Measurements from ENCODE around the gene DBN1. TPM values are rescaled to one million over a fixed set of nuclear protein-coding genes. Genes with fewer than 3 reads are reported as not detected.

The DBN1 gene
- total and polyA plus RNA-seq, 9 donors: 18.4 to 91.6 (median 55.7) TPM

DNA sequence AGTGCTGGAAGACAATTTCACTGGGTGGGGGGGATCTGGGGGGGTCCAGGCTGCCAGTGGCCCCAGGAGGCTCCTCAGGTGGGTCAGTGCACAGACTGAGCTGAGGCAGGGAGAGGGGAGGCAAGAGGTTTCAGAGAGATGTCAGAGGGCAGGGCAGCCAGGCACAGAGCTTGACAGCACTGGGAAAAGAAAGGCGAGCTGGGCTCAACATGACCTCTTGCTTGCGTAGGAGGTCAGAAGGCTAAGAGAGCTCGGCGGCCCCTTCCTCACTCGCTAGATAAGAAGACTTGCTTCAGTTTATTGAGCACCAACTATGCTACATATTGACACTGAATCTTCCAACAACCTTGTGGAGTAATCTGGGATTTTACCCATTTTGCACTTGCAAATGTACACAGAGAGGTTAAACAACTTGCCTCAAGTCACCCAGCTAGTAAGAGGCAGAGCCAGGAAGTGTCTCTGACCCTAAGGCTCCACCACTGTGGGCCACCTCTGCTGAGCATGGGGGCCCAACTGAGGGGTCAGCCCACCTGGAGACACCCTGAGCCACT lies 20.4 kb upstream of the DBN1 start:
- no peak for TF ChIP-seq POLR2A (IDR thresholded peaks at IDR 0.05)
- TF ChIP-seq, protein P1, sequence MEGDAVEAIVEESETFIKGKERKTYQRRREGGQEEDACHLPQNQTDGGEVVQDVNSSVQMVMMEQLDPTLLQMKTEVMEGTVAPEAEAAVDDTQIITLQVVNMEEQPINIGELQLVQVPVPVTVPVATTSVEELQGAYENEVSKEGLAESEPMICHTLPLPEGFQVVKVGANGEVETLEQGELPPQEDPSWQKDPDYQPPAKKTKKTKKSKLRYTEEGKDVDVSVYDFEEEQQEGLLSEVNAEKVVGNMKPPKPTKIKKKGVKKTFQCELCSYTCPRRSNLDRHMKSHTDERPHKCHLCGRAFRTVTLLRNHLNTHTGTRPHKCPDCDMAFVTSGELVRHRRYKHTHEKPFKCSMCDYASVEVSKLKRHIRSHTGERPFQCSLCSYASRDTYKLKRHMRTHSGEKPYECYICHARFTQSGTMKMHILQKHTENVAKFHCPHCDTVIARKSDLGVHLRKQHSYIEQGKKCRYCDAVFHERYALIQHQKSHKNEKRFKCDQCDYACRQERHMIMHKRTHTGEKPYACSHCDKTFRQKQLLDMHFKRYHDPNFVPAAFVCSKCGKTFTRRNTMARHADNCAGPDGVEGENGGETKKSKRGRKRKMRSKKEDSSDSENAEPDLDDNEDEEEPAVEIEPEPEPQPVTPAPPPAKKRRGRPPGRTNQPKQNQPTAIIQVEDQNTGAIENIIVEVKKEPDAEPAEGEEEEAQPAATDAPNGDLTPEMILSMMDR (IDR thresholded peaks at IDR 0.05): no peak
- no peak for TF ChIP-seq EP300 (IDR thresholded peaks at IDR 0.05)
- no peak for DNase-seq
- Histone ChIP-seq H3K27me3 (no peaks in the 10 kb centered on the region), H3K36me3 (no peaks in the 10 kb centered on the region), H3K4me1 (ENCODE audit: insufficient read depth) (peaks cover 13% of the 10 kb centered on the region), H3K4me3 (no peak overlapping the region), H3K9me3 (no peaks in the 10 kb centered on the region), H3K27ac (peak overlapping the region in 1 of 2 donors; percentile 25)
- WGBS, 3 donors: 59 to 71% (median 65%) methylated on average over 5 of the region's 5 CpGs
- intact Hi-C loops (cut with DNase I): loop anchor here in 1 of 4 donors (10.0 kb wide), 1 partner anchor 379 kb away; no protein-coding TSS in a partner anchor

DNA sequence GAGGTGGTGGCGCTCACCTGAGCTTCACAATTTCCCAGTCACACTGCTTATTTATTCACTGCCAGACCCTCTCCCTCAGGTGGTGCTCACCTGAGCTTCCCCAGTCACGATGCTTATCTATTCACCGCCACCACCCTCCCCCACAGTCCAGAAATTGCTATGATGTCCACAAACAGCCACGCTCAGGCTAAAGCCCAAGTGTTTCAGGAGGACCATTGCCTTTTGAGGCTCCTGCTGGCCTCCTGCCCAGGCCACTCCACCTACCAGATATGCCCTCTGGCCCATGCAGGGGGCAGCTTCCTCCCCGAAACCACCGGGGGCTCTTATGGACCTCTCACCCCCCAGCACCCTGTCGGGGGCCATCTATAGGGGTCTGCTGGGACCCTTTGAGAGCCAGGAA lies 19.4 kb upstream of the DBN1 start:
- no peak for DNase-seq
- TF ChIP-seq POLR2A (IDR thresholded peaks at IDR 0.05) (no peak), EP300 (IDR thresholded peaks at IDR 0.05) (no peak)
- TF ChIP-seq, protein P1 (IDR thresholded peaks at IDR 0.05): no peak
- no peak overlapping the region for H3K27ac ChIP-seq
- intact Hi-C loops (cut with DNase I): loop anchor here in 1 of 4 donors (10.0 kb wide), 1 partner anchor 378 kb away; no protein-coding TSS in a partner anchor
- 67 to 74% (median 72%) methylated on average over 7 of the region's 7 CpGs for WGBS, 3 donors
- peaks cover 13% of the 10 kb centered on the region for H3K4me1 ChIP-seq (ENCODE audit: insufficient read depth)
- no peaks in the 10 kb centered on the region for H3K36me3 ChIP-seq
- H3K4me3 ChIP-seq: no peak overlapping the region
- H3K27me3 ChIP-seq: no peaks in the 10 kb centered on the region
- no peaks in the 10 kb centered on the region for H3K9me3 ChIP-seq

DNA sequence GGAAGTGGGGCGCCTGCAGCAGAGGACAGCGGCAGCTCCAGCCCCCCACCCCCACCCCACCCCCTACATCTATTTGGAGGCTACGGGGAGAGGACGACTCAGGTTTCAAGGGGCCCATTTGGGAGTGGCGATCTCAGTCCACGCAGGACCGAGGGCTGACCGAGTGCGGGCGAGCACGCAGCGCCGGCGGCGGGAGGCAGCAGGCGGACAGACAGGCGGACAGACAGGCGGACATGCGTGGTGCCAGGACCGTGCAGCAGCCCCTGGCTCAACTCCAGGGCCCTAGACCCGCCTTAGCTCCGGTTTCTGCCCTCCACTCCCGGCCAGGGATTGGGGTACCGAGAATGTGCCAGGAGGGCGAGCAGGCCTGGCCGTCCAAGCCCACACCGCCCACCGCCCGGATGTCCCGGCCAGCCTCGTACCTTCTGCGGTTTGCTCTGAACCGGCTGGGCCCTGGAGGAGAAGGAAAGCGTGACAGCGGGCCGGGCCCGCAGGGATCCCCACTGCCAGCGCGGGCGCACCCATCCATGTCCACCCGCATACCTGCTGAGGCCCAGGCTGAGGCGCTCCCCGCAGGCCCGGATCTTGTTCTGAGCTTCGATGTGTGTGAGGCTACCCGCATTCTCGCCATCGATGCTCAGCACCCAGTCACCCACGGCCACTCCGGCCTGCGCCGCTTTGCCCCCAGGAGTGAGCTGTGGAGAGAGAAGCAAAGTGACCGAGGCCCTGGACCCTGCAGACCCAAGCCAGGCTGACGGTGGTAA lies 18.7 kb upstream of the DBN1 start:
- peaks cover 13% of the 10 kb centered on the region for H3K4me1 ChIP-seq (ENCODE audit: insufficient read depth)
- no peaks in the 10 kb centered on the region for H3K9me3 ChIP-seq
- no peaks in the 10 kb centered on the region for H3K27me3 ChIP-seq
- H3K27ac ChIP-seq: no peak overlapping the region
- TF ChIP-seq, protein P1 (IDR thresholded peaks at IDR 0.05): no peak
- TF ChIP-seq POLR2A (IDR thresholded peaks at IDR 0.05) (no peak), EP300 (IDR thresholded peaks at IDR 0.05) (no peak)
- no peak overlapping the region for H3K4me3 ChIP-seq
- no peaks in the 10 kb centered on the region for H3K36me3 ChIP-seq
- intact Hi-C loops (cut with DNase I): loop anchor here in 1 of 4 donors (10.0 kb wide), 1 partner anchor 377 kb away; no protein-coding TSS in a partner anchor
- WGBS, 3 donors: 86 to 88% (median 88%) methylated on average over 52 to 54 of the region's 54 CpGs
- no peak for DNase-seq

DNA sequence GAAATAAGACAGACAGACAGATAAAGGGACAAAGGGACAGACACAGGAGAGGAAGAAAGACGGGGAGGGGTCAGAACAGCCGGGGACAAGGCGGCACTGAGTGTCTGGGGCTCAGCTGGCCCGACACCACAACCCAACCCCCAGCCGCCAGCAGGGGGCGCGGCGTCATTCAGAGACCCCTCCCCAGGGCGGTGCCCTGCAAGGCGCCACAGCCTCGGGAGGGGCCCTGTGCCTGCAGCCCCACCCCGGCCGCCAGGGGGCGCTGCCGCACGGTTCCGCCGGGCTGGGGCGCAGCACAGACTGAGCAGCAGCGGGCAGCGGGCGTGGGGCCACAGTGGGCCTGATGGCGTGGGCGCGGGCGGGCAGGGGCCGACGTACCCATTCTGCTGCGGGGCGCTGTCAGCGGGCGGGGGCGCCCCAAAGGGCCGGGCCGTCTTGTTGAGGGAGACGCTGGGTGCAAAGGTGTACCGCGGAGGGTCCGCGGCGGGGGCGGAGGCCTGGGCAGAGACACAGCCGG lies 18.1 kb upstream of the DBN1 start:
- Histone ChIP-seq H3K4me3 (no peak overlapping the region), H3K36me3 (no peaks in the 10 kb centered on the region), H3K4me1 (ENCODE audit: insufficient read depth) (peaks cover 13% of the 10 kb centered on the region), H3K27me3 (no peaks in the 10 kb centered on the region), H3K9me3 (no peaks in the 10 kb centered on the region), H3K27ac (no peak overlapping the region)
- TF ChIP-seq, protein P1 (IDR thresholded peaks at IDR 0.05): peak in 2 of 3 donors; percentile 44 to 53
- TF ChIP-seq POLR2A (IDR thresholded peaks at IDR 0.05) (no peak), EP300 (IDR thresholded peaks at IDR 0.05) (no peak)
- DNase-seq: peak in 2 of 5 donors; percentile 37 to 60
- intact Hi-C loops (cut with DNase I): loop anchor here in 1 of 4 donors (10.0 kb wide), 1 partner anchor 377 kb away; no protein-coding TSS in a partner anchor
- WGBS, 3 donors: 61 to 65% (median 64%) methylated on average over 28 to 43 of the region's 43 CpGs

Data from ovary (tissue), 9 donors.